Natural killer cell (primary cell): Measurements from ENCODE around the gene COX4I2. TPM values are rescaled to one million over a fixed set of nuclear protein-coding genes. Genes with fewer than 3 reads are reported as not detected.
"Not testable (repeated sequence)": the region's sequence is repeated elsewhere in the genome, so short reads cannot be mapped to it uniquely, and the experiment has no call there.

Experiments
- ATAC-seq, 3 donors: fragments of 150-1000 bp in 2 of 3; fragments of 200-7000 bp in 1 of 3; cut with Tn5 transposase; 1 replicate in 1 of 3; 2 replicates in 2 of 3; pipeline ENCODE4 v1.10.0; 2021; ENCODE audit warnings: mild to moderate bottlenecking in 2 of 3, moderate library complexity in 2 of 3
- DNase-seq, 2 donors: peaks; one replicate each; pipeline versions ENCODE4 v3.0.0 to v3.0.0-alpha.2; 2013 to 2021; ENCODE audit warnings: mixed read lengths in 1 of 2
- H3K27ac ChIP-seq: one replicate; pipeline ENCODE4 v1.5.1; 2013; ENCODE audit warnings: mild to moderate bottlenecking, low read length
- H3K27me3 ChIP-seq: one replicate; pipeline ENCODE4 v1.6.1; 2013; ENCODE audit warnings: low read length; ENCODE audit not compliant: control insufficient read depth, insufficient read depth
- H3K36me3 ChIP-seq: one replicate; pipeline ENCODE4 v1.6.1; 2013; ENCODE audit warnings: low read length; ENCODE audit not compliant: control insufficient read depth, insufficient read depth
- H3K4me1 ChIP-seq: one replicate; pipeline ENCODE4 v1.6.1; 2013; ENCODE audit warnings: low read length; ENCODE audit not compliant: control insufficient read depth, insufficient read depth
- H3K4me3 ChIP-seq: one replicate; pipeline ENCODE4 v1.5.1; 2013; ENCODE audit warnings: low read length
- H3K9me3 ChIP-seq: one replicate; pipeline ENCODE4 v1.6.1; 2013; ENCODE audit warnings: low read length; ENCODE audit not compliant: control insufficient read depth, insufficient read depth
- H3K27ac Mint-ChIP-seq, 2 donors: one replicate each; pipeline ENCODE4 v1.8.0; 2022; ENCODE audit warnings: mild to moderate bottlenecking in 2 of 2, mixed read lengths in 2 of 2, moderate library complexity in 1 of 2
- H3K27me3 Mint-ChIP-seq, 2 donors: one replicate each; pipeline ENCODE4 v1.8.0; 2022; ENCODE audit warnings: low read depth in 2 of 2, mixed read lengths in 2 of 2
- H3K36me3 Mint-ChIP-seq: one replicate; pipeline ENCODE4 v1.8.0; 2022; ENCODE audit warnings: mixed read lengths
- H3K4me1 Mint-ChIP-seq, 2 donors: one replicate each; pipeline ENCODE4 v1.8.0; 2022; ENCODE audit warnings: mixed read lengths in 2 of 2
- H3K4me3 Mint-ChIP-seq: one replicate; pipeline ENCODE4 v1.8.0; 2022; ENCODE audit warnings: mild to moderate bottlenecking, moderate library complexity, mixed read lengths
- H3K9me3 Mint-ChIP-seq, 2 donors: one replicate each; pipeline ENCODE4 v1.8.0; 2022; ENCODE audit warnings: mixed read lengths in 2 of 2
- WGBS: methylation state at CpG from one replicate; pipeline ENCODE4 v1.1.7; 2013; ENCODE audit warnings: missing lambda C conversion rate; ENCODE audit not compliant: insufficient coverage; 5-methylcytosine and 5-hydroxymethylcytosine counted together
- intact Hi-C: fragments of 100-400 bp; cut with micrococcal nuclease; formaldehyde crosslinking; loops from one replicate; pipeline ENCODE4 v1.14.2; 2022
- total RNA-seq, 4 donors: library from RNA; stranded (reverse); fragments of 120-200 nt in 1 of 4; gene quantifications; one replicate each; pipeline versions ENCODE4 v1.2.3 to v1.2.4, GENCODE V29; 2013 to 2022
- TF ChIP-seq, protein P1 (sequence below): fragments of 200-600 bp; IDR thresholded peaks from one replicate; pipeline ENCODE4 v1.8.0; 2022; ENCODE audit warnings: antibody characterized with exemption

The COX4I2 gene
- total RNA-seq, 3 donors from 2014 or later (not counting 1 experiment from before 2014, with no cell fraction given): not detected

DNA sequence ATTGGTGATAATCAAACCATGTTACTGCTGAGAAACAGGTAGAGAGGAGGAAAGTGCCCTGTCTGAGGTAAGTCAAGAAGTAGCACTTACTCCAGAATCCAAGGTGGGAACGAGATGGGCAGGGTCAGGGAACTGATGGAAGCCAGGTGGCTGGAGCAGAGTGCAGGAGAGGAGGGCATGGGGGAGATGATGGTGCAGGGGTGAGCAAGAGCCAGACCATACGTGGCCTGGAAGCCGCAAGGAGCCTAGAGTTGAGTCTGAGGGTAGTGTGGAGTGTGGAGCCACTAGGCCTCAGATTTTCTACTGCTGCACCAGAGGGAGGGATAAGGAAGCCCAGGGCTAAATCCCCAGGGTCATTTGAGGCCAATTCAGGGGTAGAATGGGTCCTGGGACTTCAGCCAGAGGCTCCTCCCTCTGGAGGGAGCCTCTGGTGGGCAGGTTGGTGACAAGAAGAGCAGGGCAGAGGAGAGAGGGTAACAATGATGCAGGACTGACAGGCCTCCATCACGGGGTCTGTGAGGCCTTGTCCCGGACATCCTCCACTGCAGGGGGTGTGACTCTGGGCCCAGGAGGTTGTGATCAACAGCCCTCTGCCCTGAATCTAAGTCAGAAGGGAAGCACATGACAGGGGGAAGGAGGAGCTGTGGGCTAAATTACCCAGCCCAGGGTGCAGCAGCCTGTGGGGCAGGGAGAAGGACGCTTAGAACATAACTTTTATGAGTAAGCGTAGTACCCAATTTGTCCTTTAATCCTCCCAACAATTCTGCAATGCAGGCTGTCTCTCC is 28.7 kb downstream of the COX4I2 start:
- 54% methylated on average over 7 of the region's 7 CpGs for WGBS
- Histone ChIP-seq H3K27me3 (no peaks in the 10 kb centered on the region), H3K4me3 (no peak overlapping the region), H3K4me1 (peaks cover 93% of the 10 kb centered on the region), H3K9me3 (no peaks in the 10 kb centered on the region), H3K36me3 (peaks cover 17% of the 10 kb centered on the region), H3K27ac (peak overlapping the region; percentile 77)
- peak; percentile 90 to 96 (median 95) for ATAC-seq
- H3K4me3 Mint-ChIP-seq: peak overlapping the region; percentile 87
- TF ChIP-seq, protein P1, sequence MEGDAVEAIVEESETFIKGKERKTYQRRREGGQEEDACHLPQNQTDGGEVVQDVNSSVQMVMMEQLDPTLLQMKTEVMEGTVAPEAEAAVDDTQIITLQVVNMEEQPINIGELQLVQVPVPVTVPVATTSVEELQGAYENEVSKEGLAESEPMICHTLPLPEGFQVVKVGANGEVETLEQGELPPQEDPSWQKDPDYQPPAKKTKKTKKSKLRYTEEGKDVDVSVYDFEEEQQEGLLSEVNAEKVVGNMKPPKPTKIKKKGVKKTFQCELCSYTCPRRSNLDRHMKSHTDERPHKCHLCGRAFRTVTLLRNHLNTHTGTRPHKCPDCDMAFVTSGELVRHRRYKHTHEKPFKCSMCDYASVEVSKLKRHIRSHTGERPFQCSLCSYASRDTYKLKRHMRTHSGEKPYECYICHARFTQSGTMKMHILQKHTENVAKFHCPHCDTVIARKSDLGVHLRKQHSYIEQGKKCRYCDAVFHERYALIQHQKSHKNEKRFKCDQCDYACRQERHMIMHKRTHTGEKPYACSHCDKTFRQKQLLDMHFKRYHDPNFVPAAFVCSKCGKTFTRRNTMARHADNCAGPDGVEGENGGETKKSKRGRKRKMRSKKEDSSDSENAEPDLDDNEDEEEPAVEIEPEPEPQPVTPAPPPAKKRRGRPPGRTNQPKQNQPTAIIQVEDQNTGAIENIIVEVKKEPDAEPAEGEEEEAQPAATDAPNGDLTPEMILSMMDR: no peak
- intact Hi-C loops: loop anchor here (1.0 kb wide), 2 partner anchors 9 to 57 kb away; no protein-coding TSS in a partner anchor
- peak; percentile 63 to 69 for DNase-seq
- H3K9me3 Mint-ChIP-seq: no peaks in the 10 kb centered on the region
- peaks cover 78 to 89% of the 10 kb centered on the region in 2 donors for H3K4me1 Mint-ChIP-seq
- H3K36me3 Mint-ChIP-seq: no peaks in the 10 kb centered on the region
- H3K27me3 Mint-ChIP-seq: no peaks in the 10 kb centered on the region
- H3K27ac Mint-ChIP-seq: peak overlapping the region; percentile 89 to 100

DNA sequence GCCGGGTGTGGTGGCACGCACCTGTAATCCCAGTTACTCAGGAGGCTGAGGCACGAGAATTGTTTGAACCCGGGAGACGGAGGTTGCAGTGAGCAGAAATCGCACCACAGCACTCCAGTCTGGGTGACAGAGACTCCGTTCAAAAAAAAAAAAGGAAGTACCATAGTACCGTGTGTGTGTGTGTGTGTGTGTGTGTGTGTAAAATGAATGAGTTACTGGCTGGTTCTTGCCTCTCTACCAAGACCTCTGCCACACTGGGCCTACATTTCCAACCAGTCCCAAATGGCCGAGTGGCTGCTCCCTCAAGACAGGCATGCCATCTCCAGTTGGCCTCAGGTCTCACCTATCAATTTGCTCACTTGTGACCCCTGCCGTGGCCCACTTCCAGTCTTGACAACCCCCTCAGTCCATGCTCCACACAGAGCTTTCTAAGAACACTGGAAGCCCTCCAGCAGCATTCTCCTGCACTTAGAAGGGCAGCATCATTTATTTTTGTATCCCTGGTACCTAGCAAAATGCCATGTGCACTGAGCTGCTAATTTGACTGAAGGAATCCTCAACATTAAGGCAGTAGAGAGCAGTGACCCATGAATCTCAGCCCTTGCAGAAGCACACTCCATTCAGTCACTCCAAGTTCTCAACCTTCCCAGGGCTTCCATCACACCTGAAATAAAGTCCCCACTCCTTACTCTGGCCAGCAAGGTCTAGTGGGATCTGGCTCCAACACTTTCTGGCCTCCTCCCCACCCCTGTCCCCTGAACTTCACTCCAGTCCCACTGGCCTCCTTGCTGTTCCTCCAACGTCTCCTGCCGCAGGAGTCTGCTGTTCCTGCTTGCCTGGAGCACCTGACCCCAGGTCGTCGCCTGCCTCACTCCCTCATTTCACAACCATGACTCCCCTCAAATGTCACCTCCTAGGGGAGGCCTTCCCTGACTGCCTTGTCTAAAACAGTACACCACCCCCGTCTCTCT is 29.9 kb downstream of the COX4I2 start:
- no peaks in the 10 kb centered on the region for H3K36me3 Mint-ChIP-seq
- H3K4me1 Mint-ChIP-seq: peaks cover 73 to 84% of the 10 kb centered on the region in 2 donors
- H3K9me3 Mint-ChIP-seq: no peaks in the 10 kb centered on the region
- peak overlapping the region; percentile 89 to 100 for H3K27ac Mint-ChIP-seq
- peak overlapping the region; percentile 87 for H3K4me3 Mint-ChIP-seq
- Histone ChIP-seq H3K27me3 (no peaks in the 10 kb centered on the region), H3K4me1 (peaks cover 90% of the 10 kb centered on the region), H3K4me3 (no peak overlapping the region), H3K36me3 (peaks cover 19% of the 10 kb centered on the region), H3K27ac (peak overlapping the region; percentile 77), H3K9me3 (no peaks in the 10 kb centered on the region)
- H3K27me3 Mint-ChIP-seq: no peaks in the 10 kb centered on the region
- TF ChIP-seq, protein P1: no peak
- intact Hi-C loops: no loop called here
- DNase-seq (peak in 1 of 2 donors; percentile 28), ATAC-seq (peak in 1 of 3 donors; percentile 38)
- 57% methylated on average over 14 of the region's 15 CpGs for WGBS

DNA sequence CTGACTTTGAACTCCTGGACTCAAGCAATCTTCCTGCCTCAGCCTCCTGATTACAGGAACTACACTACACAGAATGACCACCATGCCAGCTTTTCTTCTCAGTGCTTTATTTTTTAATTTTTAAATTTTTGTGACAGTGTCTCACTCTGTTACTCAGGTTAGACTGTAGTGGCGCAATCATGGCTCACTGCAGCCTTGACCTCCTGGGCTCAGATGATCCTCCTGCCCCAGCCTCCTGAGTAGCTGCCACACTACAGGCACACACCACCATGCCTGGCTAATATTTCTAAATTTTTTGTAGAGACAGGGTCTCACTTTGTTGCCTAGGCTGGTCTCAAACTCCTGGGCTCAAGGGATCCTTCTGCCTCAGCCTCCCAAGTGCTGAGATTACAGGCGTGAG is 31.2 kb downstream of the COX4I2 start:
- 100% methylated on average over 1 of the region's 2 CpGs for WGBS
- H3K36me3 ChIP-seq: peaks cover 19% of the 10 kb centered on the region

More for the DNA sequence above, 31.2 kb downstream of the COX4I2 start:
- H3K4me3 ChIP-seq, H3K27me3 Mint-ChIP-seq, intact Hi-C loops, H3K9me3 ChIP-seq, H3K36me3 Mint-ChIP-seq, DNase-seq, ATAC-seq, H3K9me3 Mint-ChIP-seq, H3K27me3 ChIP-seq: not testable (repeated sequence)
- Mint-ChIP-seq H3K27ac (peak overlapping the region; percentile 89 to 100), H3K4me1 (peaks cover 73 to 82% of the 10 kb centered on the region in 2 donors), H3K4me3 (peak overlapping the region; percentile 82)
- Histone ChIP-seq H3K27ac (peak overlapping the region; percentile 35), H3K4me1 (peaks cover 96% of the 10 kb centered on the region)
